ENCODE results near the gene TMEM181.

DNA sequence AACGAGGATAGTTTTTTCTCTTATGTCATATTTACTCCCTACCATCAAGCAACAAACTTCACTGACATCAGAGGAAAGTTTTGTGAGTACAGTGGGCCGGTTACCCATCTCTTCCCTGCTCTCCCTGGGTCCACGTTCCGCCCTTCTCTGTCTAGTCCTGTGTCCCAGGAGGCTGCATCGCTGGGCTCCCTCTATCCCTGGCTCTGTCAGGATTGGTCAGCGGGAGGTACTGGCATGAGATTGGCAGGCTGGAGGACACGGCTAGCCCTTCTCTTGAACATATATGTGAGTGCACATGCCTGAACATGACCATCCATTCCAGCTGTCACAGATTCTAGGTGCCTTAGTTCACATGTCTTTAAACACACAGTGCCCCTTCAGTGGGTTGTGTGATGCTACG, 30.3 kb upstream of the TMEM181 start:
- TF ChIP-seq, protein P1, sequence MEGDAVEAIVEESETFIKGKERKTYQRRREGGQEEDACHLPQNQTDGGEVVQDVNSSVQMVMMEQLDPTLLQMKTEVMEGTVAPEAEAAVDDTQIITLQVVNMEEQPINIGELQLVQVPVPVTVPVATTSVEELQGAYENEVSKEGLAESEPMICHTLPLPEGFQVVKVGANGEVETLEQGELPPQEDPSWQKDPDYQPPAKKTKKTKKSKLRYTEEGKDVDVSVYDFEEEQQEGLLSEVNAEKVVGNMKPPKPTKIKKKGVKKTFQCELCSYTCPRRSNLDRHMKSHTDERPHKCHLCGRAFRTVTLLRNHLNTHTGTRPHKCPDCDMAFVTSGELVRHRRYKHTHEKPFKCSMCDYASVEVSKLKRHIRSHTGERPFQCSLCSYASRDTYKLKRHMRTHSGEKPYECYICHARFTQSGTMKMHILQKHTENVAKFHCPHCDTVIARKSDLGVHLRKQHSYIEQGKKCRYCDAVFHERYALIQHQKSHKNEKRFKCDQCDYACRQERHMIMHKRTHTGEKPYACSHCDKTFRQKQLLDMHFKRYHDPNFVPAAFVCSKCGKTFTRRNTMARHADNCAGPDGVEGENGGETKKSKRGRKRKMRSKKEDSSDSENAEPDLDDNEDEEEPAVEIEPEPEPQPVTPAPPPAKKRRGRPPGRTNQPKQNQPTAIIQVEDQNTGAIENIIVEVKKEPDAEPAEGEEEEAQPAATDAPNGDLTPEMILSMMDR (IDR thresholded peaks at IDR 0.05; ENCODE audit: insufficient read depth, low read depth, low read length) = no peak
- TF ChIP-seq EZH2 (IDR thresholded peaks at IDR 0.05; ENCODE audit: insufficient read depth, low read length) = no peak
